GM12878 (cell line): ENCODE results near the gene AKR1C4. TPM values are rescaled to one million over a fixed set of nuclear protein-coding genes. Genes with fewer than 3 reads are reported as not detected.

Experiments used
- KDM1A ChIP-seq: fragments of 200-600 bp; sonication (generic); IDR thresholded peaks from 2 replicates; pipeline ENCODE4 v1.6.1; 2016; ENCODE audit warnings: borderline replicate concordance
- RELB ChIP-seq: fragments of 450-650 bp; IDR thresholded peaks from 2 replicates; pipeline ENCODE4 v1.6.1; 2017; ENCODE audit warnings: low read depth, mild to moderate bottlenecking, moderate library complexity
- ZBTB4 ChIP-seq: fragments of 450-650 bp; formaldehyde crosslinking; IDR thresholded peaks from 2 replicates; pipeline ENCODE4 v1.4.0; 2022; ENCODE audit warnings: mild to moderate bottlenecking, moderate library complexity
- ZNF274 ChIP-seq: IDR thresholded peaks from one replicate; pipeline ENCODE4 v1.8.0; 2011; ENCODE audit not compliant: insufficient read length, insufficient read depth
- ZNF592 ChIP-seq: fragments of 450-650 bp; IDR thresholded peaks from 2 replicates; pipeline ENCODE4 v1.6.1; 2017; ENCODE audit warnings: mild to moderate bottlenecking, moderate library complexity
- ZNF687 ChIP-seq: fragments of 450-650 bp; IDR thresholded peaks from 2 replicates; pipeline ENCODE4 v1.6.1; 2017; ENCODE audit warnings: mild to moderate bottlenecking, moderate library complexity
- polyA plus RNA-seq, 11 experiments: library from polyadenylated mRNA; depleted of rRNA in 4 of 11; unstranded in 6 of 11; stranded (reverse) in 5 of 11; fragments of >200 nt; fragmentation: Nextera tagmentation in 4 of 11; fragmentation: Illumina TruSeq in 1 of 11; extraction: Ambion mirVana in 4 of 11; extraction: Trizol in 1 of 11; gene quantifications; 1 replicate in 1 of 11; 2 replicates in 10 of 11; pipeline versions ENCODE4 v1.2.1 to v1.2.3, GENCODE V29; 2011 to 2016; ENCODE audit warnings: inconsistent platforms in 2 of 11, missing spikeins in 2 of 11, low read depth in 1 of 11
- total RNA-seq, 4 experiments: library from RNA; depleted of rRNA in 3 of 4; stranded (reverse); fragments of >200 nt in 3 of 4; fragmentation: Illumina TruSeq in 1 of 4; extraction: Trizol in 1 of 4; gene quantifications; 2 replicates each; pipeline versions ENCODE4 v1.2.1 to v1.2.3, GENCODE V29; 2013 to 2021

Gene AKR1C4
- total and polyA plus RNA-seq, 10 of the 15 experiments (the other 5 are each of a cell fraction or from before 2014, with no cell fraction given) = 0.20 TPM; not detected in 9

GRCh38 chr10:5252177-5253037, 55.8 kb downstream of the AKR1C4 start (continued):
- no peak for TF ChIP-seq ZBTB4 (CRISPR knock-in tag)
- no peak for TF ChIP-seq RELB
- TF ChIP-seq ZNF592 = no peak
- no peak for TF ChIP-seq KDM1A
- no peak for TF ChIP-seq ZNF687
- no peak for TF ChIP-seq ZNF274
- TF ChIP-seq, all 136 proteins: peak for 0
